Measurements from ENCODE around the gene ARHGAP21. TPM values are rescaled to one million over a fixed set of nuclear protein-coding genes. Genes with fewer than 3 reads are reported as not detected.

Gene ARHGAP21
- total and polyA plus RNA-seq, 2 experiments from 2014 or later, result 28.7 to 176 TPM

DNA sequence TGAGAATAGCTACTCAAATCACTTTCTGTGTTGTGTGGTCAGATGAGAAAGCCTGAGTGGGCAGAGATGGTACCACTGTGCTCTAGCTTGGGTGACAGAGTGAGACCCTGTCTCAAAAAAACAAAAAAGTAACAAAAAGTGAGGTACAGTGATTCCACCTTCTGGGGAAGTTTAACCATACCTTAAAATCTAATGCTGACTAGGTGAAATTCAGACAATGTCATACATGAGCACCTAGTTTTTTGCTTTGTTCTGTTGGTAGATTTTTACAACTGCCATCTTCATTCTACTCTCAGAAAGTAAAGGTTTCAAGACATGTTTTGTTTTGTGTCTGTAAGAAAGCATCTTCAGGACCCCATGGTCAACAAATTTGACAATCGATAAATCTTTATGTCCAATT, 144.2 kb downstream of the ARHGAP21 start:
- no peak for TF ChIP-seq EZH2 (IDR thresholded peaks at IDR 0.05; ENCODE audit: insufficient read depth, poor library complexity, severe bottlenecking)
- no peak for TF ChIP-seq EZH2phosphoT487 (IDR thresholded peaks at IDR 0.05; ENCODE audit: insufficient read depth, low read depth)
- Histone ChIP-seq H3K36me3 (ENCODE audit: low read depth) (peaks cover 17% of the 10 kb centered on the region), H2AFZ (no peak overlapping the region), H3K9ac (no peak overlapping the region), H3K4me3 (no peak overlapping the region), H3K4me1 (ENCODE audit: insufficient read depth) (no peaks in the 10 kb centered on the region), H4K20me1 (ENCODE audit: insufficient read depth) (no peaks in the 10 kb centered on the region), H3K79me2 (ENCODE audit: insufficient read depth) (no peaks in the 10 kb centered on the region), H3K27me3 (replicated peaks; ENCODE audit: insufficient read depth) (no peaks in the 10 kb centered on the region), H3K4me2 (ENCODE audit: unreplicated experiment) (no peak overlapping the region), H3K27ac (no peak overlapping the region), H3K9me3 (ENCODE audit: low read depth) (no peaks in the 10 kb centered on the region), H3K9me2 (ENCODE audit: insufficient read depth) (no peaks in the 10 kb centered on the region), H3F3A (ENCODE audit: insufficient read depth) (peaks cover 39% of the 10 kb centered on the region)
- in situ Hi-C loops (cut with MboI), result no loop called here
- no peak for DNase-seq
- WGBS, 2 experiments (ENCODE audit: low coverage in 1 of 2, low lambda C conversion rate in 2 of 2, missing lambda C conversion rate in 2 of 2), result 97 to 100% methylated on average over 1 of the region's 1 CpG

DNA sequence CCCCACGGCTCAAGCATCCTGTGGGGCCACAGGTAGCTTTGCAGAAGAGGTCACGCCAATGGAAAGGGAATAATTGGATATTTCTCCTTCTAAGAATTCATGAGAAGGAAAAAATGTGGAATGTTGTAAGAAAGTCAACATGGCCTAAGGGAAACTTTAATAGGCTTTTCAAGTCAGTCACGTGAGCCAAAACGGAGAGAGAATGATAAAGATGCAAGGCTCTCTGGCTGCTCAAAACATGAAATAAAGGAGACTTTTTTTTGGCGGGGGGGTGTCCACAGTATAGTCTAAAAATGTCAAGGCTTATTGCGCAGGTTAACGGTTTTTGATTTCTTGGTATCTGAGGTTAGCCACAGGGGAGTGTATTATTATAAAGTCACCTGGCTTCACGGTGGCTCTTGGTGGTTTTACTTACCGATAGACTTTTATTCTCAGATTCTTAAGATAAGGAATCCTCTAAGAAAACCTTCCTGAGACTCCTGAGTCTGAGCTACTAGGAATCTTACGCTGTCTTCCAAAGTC, 148.1 kb downstream of the ARHGAP21 start:
- H4K20me1 ChIP-seq (ENCODE audit: insufficient read depth), result no peaks in the 10 kb centered on the region
- H3K27ac ChIP-seq, result no peak overlapping the region
- no peaks in the 10 kb centered on the region for H3K4me1 ChIP-seq (ENCODE audit: insufficient read depth)
- H2AFZ ChIP-seq, result no peak overlapping the region
- 86 to 87% methylated on average over 10 of the region's 10 CpGs for WGBS, 2 experiments (ENCODE audit: low coverage in 1 of 2, low lambda C conversion rate in 2 of 2, missing lambda C conversion rate in 2 of 2)
- H3K4me2 ChIP-seq (ENCODE audit: unreplicated experiment), result no peak overlapping the region
- peaks cover 36% of the 10 kb centered on the region for H3F3A ChIP-seq (ENCODE audit: insufficient read depth)
- H3K9me3 ChIP-seq (ENCODE audit: low read depth), result no peaks in the 10 kb centered on the region
- TF ChIP-seq EZH2 (IDR thresholded peaks at IDR 0.05; ENCODE audit: insufficient read depth, poor library complexity, severe bottlenecking), result no peak
- TF ChIP-seq EZH2phosphoT487 (IDR thresholded peaks at IDR 0.05; ENCODE audit: insufficient read depth, low read depth), result no peak
- in situ Hi-C loops (cut with MboI), result no loop called here
- H3K4me3 ChIP-seq, result no peak overlapping the region
- no peaks in the 10 kb centered on the region for H3K9me2 ChIP-seq (ENCODE audit: insufficient read depth)
- no peaks in the 10 kb centered on the region for H3K79me2 ChIP-seq (ENCODE audit: insufficient read depth)
- no peaks in the 10 kb centered on the region for H3K27me3 ChIP-seq (replicated peaks; ENCODE audit: insufficient read depth)
- no peak overlapping the region for H3K9ac ChIP-seq
- H3K36me3 ChIP-seq (ENCODE audit: low read depth), result no peaks in the 10 kb centered on the region
- no peak for DNase-seq

DNA sequence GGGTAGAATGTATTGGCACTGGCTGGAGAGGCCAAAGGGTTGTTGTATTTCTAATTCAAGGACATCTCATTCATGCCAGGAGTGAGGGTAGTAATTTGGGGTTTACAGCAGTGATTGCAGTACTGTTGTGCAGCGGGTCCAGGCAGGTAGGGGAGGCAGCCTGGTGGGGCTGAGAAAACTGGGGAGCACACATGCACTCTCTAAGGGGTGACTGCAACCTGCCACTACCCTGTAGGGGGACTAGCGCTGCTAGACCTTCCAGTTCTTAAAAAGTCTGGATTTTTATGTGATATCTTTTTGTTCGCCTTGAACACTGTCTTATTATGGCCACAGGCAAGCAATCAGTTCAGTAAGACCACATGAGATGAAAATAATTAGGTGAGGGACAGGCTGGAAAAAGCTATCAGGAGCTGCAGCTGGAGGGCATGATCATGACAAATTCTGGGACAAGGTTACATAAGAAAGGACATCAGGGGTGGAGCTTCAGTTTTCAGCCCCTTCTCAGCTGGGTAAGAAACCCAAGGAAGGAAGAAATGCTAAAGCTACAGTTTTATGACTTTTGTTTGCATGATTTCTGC, 149.0 kb downstream of the ARHGAP21 start:
- H3K4me1 ChIP-seq (ENCODE audit: insufficient read depth), result no peaks in the 10 kb centered on the region
- no peaks in the 10 kb centered on the region for H3K9me3 ChIP-seq (ENCODE audit: low read depth)
- no peak overlapping the region for H2AFZ ChIP-seq
- TF ChIP-seq EZH2phosphoT487 (IDR thresholded peaks at IDR 0.05; ENCODE audit: insufficient read depth, low read depth) (no peak), EZH2 (IDR thresholded peaks at IDR 0.05; ENCODE audit: insufficient read depth, poor library complexity, severe bottlenecking) (no peak)
- no peak overlapping the region for H3K27ac ChIP-seq
- no peaks in the 10 kb centered on the region for H3K9me2 ChIP-seq (ENCODE audit: insufficient read depth)
- no peaks in the 10 kb centered on the region for H3K79me2 ChIP-seq (ENCODE audit: insufficient read depth)
- peaks cover 31% of the 10 kb centered on the region for H3F3A ChIP-seq (ENCODE audit: insufficient read depth)
- no peak overlapping the region for H3K4me2 ChIP-seq (ENCODE audit: unreplicated experiment)
- no peaks in the 10 kb centered on the region for H4K20me1 ChIP-seq (ENCODE audit: insufficient read depth)
- in situ Hi-C loops (cut with MboI), result no loop called here
- H3K9ac ChIP-seq, result no peak overlapping the region
- no peak for DNase-seq
- no peaks in the 10 kb centered on the region for H3K36me3 ChIP-seq (ENCODE audit: low read depth)
- no peak overlapping the region for H3K4me3 ChIP-seq
- H3K27me3 ChIP-seq (replicated peaks; ENCODE audit: insufficient read depth), result no peaks in the 10 kb centered on the region
- WGBS, 2 experiments (ENCODE audit: low coverage in 1 of 2, low lambda C conversion rate in 2 of 2, missing lambda C conversion rate in 2 of 2), result 67 to 71% methylated on average over 3 of the region's 3 CpGs

DNA sequence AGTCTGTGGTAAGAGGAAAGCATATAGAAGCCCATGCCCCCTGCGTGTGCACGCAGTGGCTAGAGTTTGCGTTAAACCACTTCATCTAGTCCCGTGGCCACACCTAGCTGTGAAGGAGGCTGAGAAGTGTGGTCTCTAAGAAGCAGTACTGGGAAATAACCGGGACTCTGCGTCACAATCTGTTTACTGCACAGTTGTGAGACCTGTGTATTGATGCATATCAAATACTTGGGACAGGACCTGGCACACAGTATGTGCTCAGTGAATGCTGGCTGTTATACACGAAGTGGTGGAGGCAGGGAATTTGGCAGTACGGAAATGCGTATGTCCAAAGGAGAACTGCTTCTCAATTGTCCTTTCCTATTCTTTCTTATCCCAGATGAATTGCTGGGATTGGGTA, 149.5 kb downstream of the ARHGAP21 start:
- TF ChIP-seq EZH2 (IDR thresholded peaks at IDR 0.05; ENCODE audit: insufficient read depth, poor library complexity, severe bottlenecking), result no peak
- Histone ChIP-seq H3K36me3 (ENCODE audit: low read depth) (no peaks in the 10 kb centered on the region), H3K4me3 (no peak overlapping the region), H3K9me3 (ENCODE audit: low read depth) (no peaks in the 10 kb centered on the region), H3K4me2 (ENCODE audit: unreplicated experiment) (no peak overlapping the region), H3K4me1 (ENCODE audit: insufficient read depth) (no peaks in the 10 kb centered on the region), H3K27ac (no peak overlapping the region), H3K27me3 (replicated peaks; ENCODE audit: insufficient read depth) (no peaks in the 10 kb centered on the region), H4K20me1 (ENCODE audit: insufficient read depth) (no peaks in the 10 kb centered on the region), H2AFZ (no peak overlapping the region), H3K79me2 (ENCODE audit: insufficient read depth) (no peaks in the 10 kb centered on the region), H3F3A (ENCODE audit: insufficient read depth) (peaks cover 29% of the 10 kb centered on the region; the same call in 1 of the 2 replicates), H3K9ac (no peak overlapping the region), H3K9me2 (ENCODE audit: insufficient read depth) (no peaks in the 10 kb centered on the region)
- 75 to 78% methylated on average over 9 of the region's 9 CpGs for WGBS, 2 experiments (ENCODE audit: low coverage in 1 of 2, low lambda C conversion rate in 2 of 2, missing lambda C conversion rate in 2 of 2)
- DNase-seq, result no peak
- in situ Hi-C loops (cut with MboI), result no loop called here

Measured in GM23248 (cell line).